ENCODE data around the gene TSPAN18.

TSPAN18 gene

GRCh38 chr11:44916801-44917385 lies 190.1 kb downstream of the TSPAN18 start:
- no peak overlapping the region for H3K9ac ChIP-seq (ENCODE audit: insufficient read length, low read depth)
- H3K36me3 ChIP-seq (ENCODE audit: insufficient read depth, insufficient read length, low read length) = peaks cover 67% of the 10 kb centered on the region
- no peaks in the 10 kb centered on the region for H3K9me3 ChIP-seq (ENCODE audit: insufficient read depth, low read length)
- DNase-seq (ENCODE audit: low read depth, low spot score) = no peak
- peaks cover 7% of the 10 kb centered on the region for H3K4me1 ChIP-seq (ENCODE audit: insufficient read depth, insufficient read length)
- no peak for TF ChIP-seq ZNF274 (IDR thresholded peaks at IDR 0.05; ENCODE audit: low read depth, low read length)
- no peak for TF ChIP-seq YY1 (IDR thresholded peaks at IDR 0.05; ENCODE audit: insufficient read depth, insufficient read length)
- TF ChIP-seq SUZ12 (IDR thresholded peaks at IDR 0.05; ENCODE audit: extremely low read depth, insufficient read depth, insufficient read length) = no peak
- no peaks in the 10 kb centered on the region for H3K27me3 ChIP-seq (ENCODE audit: insufficient read depth, insufficient read length)
- H3K4me3 ChIP-seq (ENCODE audit: insufficient read length, low read depth) = no peak overlapping the region

DNA sequence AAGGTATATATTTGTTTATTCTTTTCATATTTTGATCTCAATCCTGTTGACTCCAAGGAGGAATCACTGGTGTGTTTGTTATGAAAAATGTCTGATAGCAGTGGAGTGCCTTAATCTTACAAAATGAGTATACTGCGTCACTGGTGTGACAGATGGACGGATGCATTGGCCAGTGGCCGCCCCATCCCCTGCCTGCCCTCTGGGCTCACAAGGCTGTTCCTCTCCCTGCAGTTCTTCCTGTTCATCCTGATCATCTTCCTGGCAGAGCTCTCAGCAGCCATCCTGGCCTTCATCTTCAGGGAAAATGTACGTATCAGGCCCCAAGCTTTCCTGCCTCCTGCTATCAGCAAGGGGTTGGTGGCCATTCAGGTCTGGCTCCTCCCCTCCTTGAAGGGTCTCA lies 191.0 kb downstream of the TSPAN18 start:
- Histone ChIP-seq H3K9ac (ENCODE audit: insufficient read length, low read depth) (no peak overlapping the region), H3K4me3 (ENCODE audit: insufficient read length, low read depth) (no peak overlapping the region), H3K36me3 (ENCODE audit: insufficient read depth, insufficient read length, low read length) (peaks cover 72% of the 10 kb centered on the region), H3K4me1 (ENCODE audit: insufficient read depth, insufficient read length) (peaks cover 3% of the 10 kb centered on the region), H3K9me3 (ENCODE audit: insufficient read depth, low read length) (no peaks in the 10 kb centered on the region), H3K27me3 (ENCODE audit: insufficient read depth, insufficient read length) (no peaks in the 10 kb centered on the region)
- no peak for DNase-seq (ENCODE audit: low read depth, low spot score)
- TF ChIP-seq ZNF274 (IDR thresholded peaks at IDR 0.05; ENCODE audit: low read depth, low read length) (no peak), SUZ12 (IDR thresholded peaks at IDR 0.05; ENCODE audit: extremely low read depth, insufficient read depth, insufficient read length) (no peak), YY1 (IDR thresholded peaks at IDR 0.05; ENCODE audit: insufficient read depth, insufficient read length) (no peak)

DNA sequence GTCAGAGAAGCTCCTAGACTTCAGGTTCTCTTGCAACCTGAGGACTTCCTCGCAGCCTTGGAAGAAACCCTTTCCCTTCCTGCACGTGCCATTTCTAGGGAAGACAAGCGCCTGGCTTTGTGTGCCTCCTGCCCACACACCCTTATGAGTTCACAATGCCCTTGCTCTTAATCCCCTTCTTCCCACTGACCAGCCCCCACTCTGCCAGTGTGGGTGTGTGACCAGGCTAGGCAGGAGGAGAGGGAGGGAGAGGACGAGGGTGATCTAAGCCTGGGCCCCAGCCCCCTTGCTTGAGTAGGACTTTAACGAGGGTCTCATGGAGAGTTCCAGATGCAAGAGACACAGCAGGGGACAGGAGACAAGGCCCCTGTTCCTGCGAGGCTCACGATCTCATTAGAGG lies 193.7 kb downstream of the TSPAN18 start:
- no peak overlapping the region for H3K4me3 ChIP-seq (ENCODE audit: insufficient read length, low read depth)
- no peaks in the 10 kb centered on the region for H3K27me3 ChIP-seq (ENCODE audit: insufficient read depth, insufficient read length)
- peaks cover 3% of the 10 kb centered on the region for H3K4me1 ChIP-seq (ENCODE audit: insufficient read depth, insufficient read length)
- H3K9ac ChIP-seq (ENCODE audit: insufficient read length, low read depth) = no peak overlapping the region
- H3K9me3 ChIP-seq (ENCODE audit: insufficient read depth, low read length) = no peaks in the 10 kb centered on the region
- peaks cover 76% of the 10 kb centered on the region for H3K36me3 ChIP-seq (ENCODE audit: insufficient read depth, insufficient read length, low read length)
- TF ChIP-seq YY1 (IDR thresholded peaks at IDR 0.05; ENCODE audit: insufficient read depth, insufficient read length) (no peak), ZNF274 (IDR thresholded peaks at IDR 0.05; ENCODE audit: low read depth, low read length) (no peak), SUZ12 (IDR thresholded peaks at IDR 0.05; ENCODE audit: extremely low read depth, insufficient read depth, insufficient read length) (no peak)
- no peak for DNase-seq (ENCODE audit: low read depth, low spot score)

GRCh38 chr11:44923115-44923514 lies 196.4 kb downstream of the TSPAN18 start:
- H3K9me3 ChIP-seq (ENCODE audit: insufficient read depth, low read length) = no peaks in the 10 kb centered on the region
- no peaks in the 10 kb centered on the region for H3K27me3 ChIP-seq (ENCODE audit: insufficient read depth, insufficient read length)
- DNase-seq (ENCODE audit: low read depth, low spot score) = no peak
- H3K9ac ChIP-seq (ENCODE audit: insufficient read length, low read depth) = no peak overlapping the region
- H3K4me1 ChIP-seq (ENCODE audit: insufficient read depth, insufficient read length) = peaks cover 13% of the 10 kb centered on the region
- no peak overlapping the region for H3K4me3 ChIP-seq (ENCODE audit: insufficient read length, low read depth)
- TF ChIP-seq YY1 (IDR thresholded peaks at IDR 0.05; ENCODE audit: insufficient read depth, insufficient read length) = no peak
- H3K36me3 ChIP-seq (ENCODE audit: insufficient read depth, insufficient read length, low read length) = peaks cover 71% of the 10 kb centered on the region

DNA sequence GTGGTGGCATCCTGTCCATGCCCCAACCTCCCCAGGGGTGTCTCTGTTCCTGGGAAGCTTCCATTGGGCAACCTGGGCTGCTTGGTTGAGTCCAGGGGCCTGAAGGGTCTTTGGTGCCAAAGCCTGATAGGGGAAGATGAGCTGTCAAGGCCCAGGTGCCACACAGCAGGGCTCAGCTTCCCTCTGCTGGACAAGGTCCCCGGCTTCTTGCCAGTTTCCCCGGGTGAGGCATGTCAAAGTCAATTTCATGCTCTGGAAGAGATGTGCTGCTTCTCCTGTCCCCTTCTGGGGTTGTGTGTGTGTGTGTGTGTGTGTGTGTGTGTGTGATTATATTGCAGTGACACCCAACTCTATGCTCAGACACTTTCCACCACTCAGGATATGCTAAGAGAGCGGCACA lies 197.0 kb downstream of the TSPAN18 start:
- Histone ChIP-seq H3K9ac (ENCODE audit: insufficient read length, low read depth) (no peak overlapping the region), H3K27me3 (ENCODE audit: insufficient read depth, insufficient read length) (no peaks in the 10 kb centered on the region), H3K4me3 (ENCODE audit: insufficient read length, low read depth) (no peak overlapping the region), H3K4me1 (ENCODE audit: insufficient read depth, insufficient read length) (peaks cover 14% of the 10 kb centered on the region), H3K36me3 (ENCODE audit: insufficient read depth, insufficient read length, low read length) (peaks cover 72% of the 10 kb centered on the region), H3K9me3 (ENCODE audit: insufficient read depth, low read length) (no peaks in the 10 kb centered on the region)
- TF ChIP-seq YY1 (IDR thresholded peaks at IDR 0.05; ENCODE audit: insufficient read depth, insufficient read length) = no peak
- no peak for TF ChIP-seq ZNF274 (IDR thresholded peaks at IDR 0.05; ENCODE audit: low read depth, low read length)
- no peak for TF ChIP-seq SUZ12 (IDR thresholded peaks at IDR 0.05; ENCODE audit: extremely low read depth, insufficient read depth, insufficient read length)
- DNase-seq (ENCODE audit: low read depth, low spot score) = no peak

DNA sequence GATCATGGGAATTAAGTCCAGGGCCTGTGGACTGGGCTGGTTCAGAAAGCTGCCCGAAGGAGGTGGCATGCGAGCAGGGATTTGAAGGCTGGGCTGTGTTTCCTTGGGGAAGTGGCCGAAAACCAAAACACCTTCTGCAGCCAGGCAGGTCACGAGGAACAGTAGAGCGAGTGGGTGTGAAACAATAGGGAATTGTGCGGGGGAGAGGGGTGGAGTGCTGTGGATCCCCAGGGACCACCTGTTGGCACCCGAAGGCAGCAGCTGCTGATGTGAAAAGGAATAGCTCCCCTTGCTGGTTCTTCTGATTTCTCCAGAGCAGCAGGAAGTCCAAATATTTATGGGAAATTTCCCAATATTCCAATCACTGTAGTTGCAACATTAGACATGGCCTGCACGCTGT lies 199.3 kb downstream of the TSPAN18 start:
- Histone ChIP-seq H3K9me3 (ENCODE audit: insufficient read depth, low read length) (no peaks in the 10 kb centered on the region), H3K4me3 (ENCODE audit: insufficient read length, low read depth) (no peak overlapping the region), H3K36me3 (ENCODE audit: insufficient read depth, insufficient read length, low read length) (peaks cover 68% of the 10 kb centered on the region), H3K27me3 (ENCODE audit: insufficient read depth, insufficient read length) (no peaks in the 10 kb centered on the region), H3K4me1 (ENCODE audit: insufficient read depth, insufficient read length) (peaks cover 28% of the 10 kb centered on the region), H3K9ac (ENCODE audit: insufficient read length, low read depth) (no peak overlapping the region)
- DNase-seq (ENCODE audit: low read depth, low spot score) = no peak
- TF ChIP-seq ZNF274 (IDR thresholded peaks at IDR 0.05; ENCODE audit: low read depth, low read length) (no peak), YY1 (IDR thresholded peaks at IDR 0.05; ENCODE audit: insufficient read depth, insufficient read length) (no peak), SUZ12 (IDR thresholded peaks at IDR 0.05; ENCODE audit: extremely low read depth, insufficient read depth, insufficient read length) (no peak)

DNA sequence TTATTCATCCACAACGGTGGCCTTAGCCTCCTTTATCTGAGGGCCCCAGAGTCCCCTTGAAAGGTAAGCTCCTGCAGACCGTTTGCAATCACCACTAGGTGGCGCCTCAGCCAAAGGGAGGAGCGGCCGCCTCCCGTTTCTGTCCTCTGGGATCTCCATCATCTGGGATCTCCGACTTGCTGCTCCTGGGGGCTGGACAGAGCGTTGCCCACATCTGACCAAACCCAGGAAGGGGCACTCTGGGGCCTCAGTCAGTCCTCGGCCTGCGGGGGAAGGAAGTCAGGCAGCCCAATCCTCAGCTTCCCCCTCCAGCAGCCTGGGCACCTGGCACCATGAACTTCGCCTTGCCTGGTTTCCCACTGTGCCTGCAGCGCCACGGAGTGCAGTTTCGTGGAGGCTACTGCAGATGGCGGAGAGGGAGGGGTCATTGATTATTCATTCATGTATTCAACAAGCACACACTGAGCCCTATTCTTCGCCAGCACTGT lies 200.5 kb downstream of the TSPAN18 start:
- Histone ChIP-seq H3K4me3 (ENCODE audit: insufficient read length, low read depth) (no peak overlapping the region), H3K9ac (ENCODE audit: insufficient read length, low read depth) (no peak overlapping the region), H3K27me3 (ENCODE audit: insufficient read depth, insufficient read length) (no peaks in the 10 kb centered on the region), H3K36me3 (ENCODE audit: insufficient read depth, insufficient read length, low read length) (peaks cover 60% of the 10 kb centered on the region), H3K9me3 (ENCODE audit: insufficient read depth, low read length) (no peaks in the 10 kb centered on the region), H3K4me1 (ENCODE audit: insufficient read depth, insufficient read length) (peaks cover 32% of the 10 kb centered on the region)
- no peak for TF ChIP-seq SUZ12 (IDR thresholded peaks at IDR 0.05; ENCODE audit: extremely low read depth, insufficient read depth, insufficient read length)
- no peak for TF ChIP-seq YY1 (IDR thresholded peaks at IDR 0.05; ENCODE audit: insufficient read depth, insufficient read length)
- TF ChIP-seq ZNF274 (IDR thresholded peaks at IDR 0.05; ENCODE audit: low read depth, low read length) = no peak
- DNase-seq (ENCODE audit: low read depth, low spot score) = peak; percentile 89
